Placental epithelial cell (primary cell): Measurements from ENCODE around the gene OR3A1. TPM values are rescaled to one million over a fixed set of nuclear protein-coding genes. Genes with fewer than 3 reads are reported as not detected.

Experiments used
- total RNA-seq: library from RNA; depleted of rRNA; stranded (reverse); fragments of >200 nt; gene quantifications from 2 replicates; pipeline ENCODE4 v1.2.3, GENCODE V29; 2012

Gene OR3A1, protein sequence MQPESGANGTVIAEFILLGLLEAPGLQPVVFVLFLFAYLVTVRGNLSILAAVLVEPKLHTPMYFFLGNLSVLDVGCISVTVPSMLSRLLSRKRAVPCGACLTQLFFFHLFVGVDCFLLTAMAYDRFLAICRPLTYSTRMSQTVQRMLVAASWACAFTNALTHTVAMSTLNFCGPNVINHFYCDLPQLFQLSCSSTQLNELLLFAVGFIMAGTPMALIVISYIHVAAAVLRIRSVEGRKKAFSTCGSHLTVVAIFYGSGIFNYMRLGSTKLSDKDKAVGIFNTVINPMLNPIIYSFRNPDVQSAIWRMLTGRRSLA
- total RNA-seq: not detected in 2 replicates

DNA sequence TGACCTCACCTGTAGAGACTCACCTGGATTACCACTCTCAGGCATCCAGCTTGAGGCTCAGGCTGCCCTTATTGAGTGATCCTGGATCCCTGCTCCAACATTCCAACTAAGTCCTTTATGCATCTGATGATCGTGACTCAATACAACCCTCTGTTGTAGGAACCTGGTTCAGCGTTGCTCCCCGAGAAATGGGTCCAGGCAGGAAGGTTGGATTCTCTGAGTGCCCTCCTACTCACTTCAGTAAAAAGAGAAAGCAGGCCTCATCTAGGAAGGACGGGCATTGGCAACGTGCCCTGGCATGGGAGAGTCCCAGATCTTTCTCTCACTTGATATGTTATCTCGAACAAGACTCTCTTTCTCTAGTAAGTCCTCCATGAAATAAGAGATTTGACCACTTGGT is at the start of gene OR3A1:
TSS of gene OR3A1 (minus strand) at position 101 of the 400 bp plus-strand sequence. CDS start 5,778 bp downstream, outside the sequence.

Other genes starting within 250 kb of the OR3A1 start
- gene OR1D5, start 234.8 kb downstream of the OR3A1 start, total RNA-seq: not detected in 2 replicates
- gene OR1D2, start 193.9 kb downstream of the OR3A1 start, total RNA-seq: not detected in 2 replicates
- gene OR1G1, start 170.8 kb downstream of the OR3A1 start, total RNA-seq: not detected in 2 replicates
- gene OR1A2, start 100.8 kb downstream of the OR3A1 start, total RNA-seq: not detected in 2 replicates
- not detected in 2 replicates for gene OR1A1, start 90.7 kb downstream of the OR3A1 start, total RNA-seq
- gene OR3A2, start 87.9 kb upstream of the OR3A1 start, total RNA-seq: 0.22 TPM in 1 of 2 replicates, not detected in the other
- gene OR1E1, start 100.0 kb upstream of the OR3A1 start, total RNA-seq: not detected in 2 replicates
- gene OR3A3, start 113.0 kb upstream of the OR3A1 start, total RNA-seq: not detected in 2 replicates
- not detected in 2 replicates for gene OR1E2, start 135.5 kb upstream of the OR3A1 start, total RNA-seq
- gene SPATA22, start 173.5 kb upstream of the OR3A1 start, total RNA-seq: not detected in 2 replicates
- not detected in 2 replicates for gene ASPA, start 177.6 kb upstream of the OR3A1 start, total RNA-seq